Rectal smooth muscle tissue (tissue), 1 donor: Measurements from ENCODE around the gene GADD45G.
A peak's percentile ranks its signal among the peaks of the same experiment; 100 is the strongest.

ENCODE experiments used
- H3K27ac ChIP-seq: one replicate; pipeline ENCODE4 v1.7.0; 2013; ENCODE audit warnings: low read depth, low read length, inconsistent platforms
- H3K27me3 ChIP-seq: one replicate; pipeline ENCODE4 v1.7.0; 2013; ENCODE audit warnings: low read length; ENCODE audit not compliant: control insufficient read depth, insufficient read depth
- H3K36me3 ChIP-seq: one replicate; pipeline ENCODE4 v1.7.0; 2013; ENCODE audit warnings: low read length; ENCODE audit not compliant: control insufficient read depth, insufficient read depth
- H3K4me1 ChIP-seq: one replicate; pipeline ENCODE4 v1.7.0; 2013; ENCODE audit warnings: low read length; ENCODE audit not compliant: control insufficient read depth, insufficient read depth
- H3K4me3 ChIP-seq: one replicate; pipeline ENCODE4 v1.7.0; 2013; ENCODE audit warnings: low read length
- H3K9ac ChIP-seq: one replicate; pipeline ENCODE4 v1.7.0; 2013; ENCODE audit warnings: low read length

Gene GADD45G, protein sequence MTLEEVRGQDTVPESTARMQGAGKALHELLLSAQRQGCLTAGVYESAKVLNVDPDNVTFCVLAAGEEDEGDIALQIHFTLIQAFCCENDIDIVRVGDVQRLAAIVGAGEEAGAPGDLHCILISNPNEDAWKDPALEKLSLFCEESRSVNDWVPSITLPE

DNA sequence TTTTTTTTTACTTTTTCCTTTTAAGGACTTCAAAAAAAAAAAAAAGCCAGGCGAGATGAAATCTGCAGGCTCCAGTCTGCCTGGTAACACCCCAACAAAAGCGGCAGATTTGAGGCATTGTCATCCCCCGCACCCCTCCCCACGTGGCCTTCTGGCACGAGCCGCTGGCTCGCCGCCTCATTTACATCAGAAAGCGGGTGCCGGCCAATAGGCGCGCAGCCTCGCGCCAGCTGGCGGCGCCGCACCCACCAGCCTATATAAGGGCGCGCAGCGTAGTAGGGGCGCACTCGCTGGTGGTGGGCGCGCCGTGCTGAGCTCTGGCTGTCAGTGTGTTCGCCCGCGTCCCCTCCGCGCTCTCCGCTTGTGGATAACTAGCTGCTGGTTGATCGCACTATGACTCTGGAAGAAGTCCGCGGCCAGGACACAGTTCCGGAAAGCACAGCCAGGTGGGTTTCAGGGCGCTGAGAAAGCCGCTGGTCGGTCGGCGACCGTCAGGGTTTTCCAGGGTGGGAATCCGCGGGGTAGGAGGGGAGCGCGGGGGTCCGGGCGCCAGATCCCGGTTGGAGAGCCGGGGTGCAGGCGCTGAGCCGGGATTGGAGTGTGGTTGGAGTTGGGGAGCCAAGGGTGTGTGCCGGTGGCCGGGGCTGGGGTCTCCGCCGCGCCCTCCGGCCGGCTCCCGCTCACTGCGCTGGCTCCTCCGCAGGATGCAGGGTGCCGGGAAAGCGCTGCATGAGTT is at the start of gene GADD45G:
Gene GADD45G (plus strand): TSS at position 284 of the 736 bp plus-strand sequence. CDS start 110 bp downstream, at position 394.
- peak within 1 kb of the TSS; percentile 78 for H3K4me3 ChIP-seq
- H3K27me3 ChIP-seq: no peaks in the 10 kb centered on the region
- H3K27ac ChIP-seq: peak within 1 kb of the TSS; percentile 89
- H3K4me1 ChIP-seq: peaks cover 3% of the 10 kb centered on the region
- H3K9ac ChIP-seq: peak within 1 kb of the TSS; percentile 70
- H3K36me3 ChIP-seq: no peaks in the 10 kb centered on the region

DNA sequence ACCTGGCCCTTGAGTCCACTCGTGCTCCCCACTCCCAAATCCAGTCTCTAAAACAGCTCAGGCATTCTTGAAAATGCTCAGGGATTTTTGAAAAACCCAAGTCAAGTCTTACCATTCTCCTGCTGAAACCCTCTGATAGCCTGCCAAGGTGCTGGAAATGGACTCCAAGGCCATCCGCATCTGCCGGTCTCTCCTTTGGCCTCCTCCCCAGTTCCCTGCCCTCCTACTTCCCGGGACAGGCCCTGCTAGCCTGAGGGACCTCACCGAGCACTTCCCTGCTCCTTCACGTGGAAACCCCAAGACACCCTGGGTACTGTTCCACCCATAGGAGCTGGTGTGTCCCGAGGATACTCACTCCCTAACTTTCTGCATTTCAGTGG is 49.8 kb upstream of the GADD45G start:
- no peak overlapping the region for H3K27ac ChIP-seq
- no peaks in the 10 kb centered on the region for H3K27me3 ChIP-seq
- H3K4me3 ChIP-seq: no peak overlapping the region
- H3K36me3 ChIP-seq: no peaks in the 10 kb centered on the region
- no peak overlapping the region for H3K9ac ChIP-seq
- H3K4me1 ChIP-seq: no peaks in the 10 kb centered on the region

DNA sequence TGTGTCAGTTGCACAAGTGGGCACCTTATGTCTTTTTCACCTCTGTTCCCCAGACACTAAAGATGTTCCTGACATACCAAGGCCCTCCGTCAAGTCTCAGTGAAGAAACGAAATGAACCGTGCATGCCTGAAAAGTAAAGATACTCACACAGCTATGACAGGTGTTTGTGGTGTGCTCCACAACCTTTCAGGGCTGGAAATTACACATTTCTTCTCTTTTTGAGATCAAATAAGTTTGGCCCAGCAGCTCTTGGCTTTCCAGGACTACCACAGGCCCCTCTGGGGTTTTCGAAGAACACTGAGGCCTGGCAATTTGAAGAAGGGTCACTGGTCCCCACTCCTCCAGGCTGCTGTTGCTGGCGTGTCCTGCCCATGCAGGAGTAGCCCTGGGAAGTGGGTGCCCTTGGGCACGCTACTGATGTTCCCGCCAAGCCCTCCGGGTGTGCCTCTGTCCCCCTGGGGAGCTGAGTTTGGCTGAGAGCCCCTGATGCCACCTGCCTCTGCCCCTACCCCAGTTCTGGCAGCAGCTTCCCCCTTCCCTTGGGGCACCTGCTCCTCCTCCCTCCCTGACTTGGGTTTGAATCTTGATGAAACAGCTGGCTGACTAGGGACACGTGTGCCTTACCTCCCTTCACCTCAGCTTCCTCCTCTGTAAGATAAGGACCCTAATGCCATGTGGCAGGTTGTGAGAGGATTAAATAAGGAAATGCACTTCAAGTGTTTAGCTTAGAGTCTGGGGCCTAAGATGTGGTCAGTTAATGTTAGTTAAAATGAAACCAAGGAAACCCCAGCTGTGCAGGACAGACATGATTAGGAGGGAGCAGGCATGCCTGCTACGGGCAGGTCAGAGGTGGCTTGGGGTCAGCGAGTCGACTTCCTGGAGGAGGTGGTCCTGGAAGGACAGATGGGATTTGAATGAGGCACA is 49.1 kb upstream of the GADD45G start:
- Histone ChIP-seq H3K9ac (no peak overlapping the region), H3K27ac (no peak overlapping the region), H3K36me3 (no peaks in the 10 kb centered on the region), H3K4me3 (no peak overlapping the region), H3K27me3 (no peaks in the 10 kb centered on the region), H3K4me1 (no peaks in the 10 kb centered on the region)

DNA sequence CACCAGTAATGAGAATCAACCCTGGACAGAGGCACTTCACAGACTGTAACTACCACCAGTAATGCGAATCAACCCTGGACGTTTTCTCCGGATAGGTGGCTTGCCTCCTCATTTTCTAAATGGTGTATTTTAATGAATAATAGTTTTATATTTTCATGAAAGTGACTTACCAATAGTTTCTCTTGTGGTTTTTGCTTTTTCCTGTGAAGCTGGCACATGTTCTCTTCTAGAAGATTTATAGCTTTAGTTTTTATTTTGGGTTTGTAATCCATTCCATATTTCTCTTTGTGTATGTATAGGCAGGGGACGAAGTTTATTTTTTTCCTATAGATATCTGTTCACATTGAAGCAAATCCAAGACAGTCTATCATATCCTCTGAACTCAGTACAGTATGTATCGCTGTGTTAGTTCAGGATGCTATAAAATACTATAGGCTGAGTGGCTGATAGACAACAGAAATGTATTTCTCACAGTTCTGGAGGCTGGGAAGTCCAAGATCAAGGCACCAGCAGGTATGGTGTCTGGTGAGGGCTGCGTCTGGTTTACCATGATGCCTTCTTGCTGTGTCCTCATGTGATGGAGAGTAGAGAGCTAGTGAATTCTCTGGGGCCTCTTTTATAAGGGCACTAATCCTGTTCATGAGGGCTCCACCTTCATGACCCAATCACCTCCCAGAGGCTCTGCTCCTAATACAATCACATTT is 46.5 kb upstream of the GADD45G start:
- no peaks in the 10 kb centered on the region for H3K27me3 ChIP-seq
- H3K27ac ChIP-seq: no peak overlapping the region
- H3K36me3 ChIP-seq: no peaks in the 10 kb centered on the region
- H3K9ac ChIP-seq: no peak overlapping the region
- H3K4me1 ChIP-seq: no peaks in the 10 kb centered on the region
- H3K4me3 ChIP-seq: no peak overlapping the region

DNA sequence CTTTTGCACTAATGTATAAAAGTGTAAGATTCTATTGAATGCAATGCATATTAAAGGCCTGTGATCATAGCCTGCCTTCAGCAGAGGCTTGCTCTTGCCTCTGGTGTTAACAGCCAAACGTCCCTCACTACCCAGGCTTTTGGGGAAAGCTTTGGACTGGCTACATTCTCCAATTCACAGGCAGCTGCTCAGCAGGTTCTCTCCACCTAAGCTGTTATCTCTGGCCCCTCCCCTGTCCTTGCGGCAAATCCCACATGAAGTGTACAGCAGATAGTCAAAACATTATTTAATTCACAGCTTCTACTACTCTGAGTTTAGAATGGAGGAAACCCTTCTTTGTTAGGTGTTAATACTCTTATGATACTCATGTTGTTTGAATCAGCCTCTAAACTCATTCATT is 45.9 kb upstream of the GADD45G start:
- H3K36me3 ChIP-seq: no peaks in the 10 kb centered on the region
- H3K27ac ChIP-seq: no peak overlapping the region
- H3K27me3 ChIP-seq: no peaks in the 10 kb centered on the region
- H3K9ac ChIP-seq: no peak overlapping the region
- no peaks in the 10 kb centered on the region for H3K4me1 ChIP-seq
- no peak overlapping the region for H3K4me3 ChIP-seq

DNA sequence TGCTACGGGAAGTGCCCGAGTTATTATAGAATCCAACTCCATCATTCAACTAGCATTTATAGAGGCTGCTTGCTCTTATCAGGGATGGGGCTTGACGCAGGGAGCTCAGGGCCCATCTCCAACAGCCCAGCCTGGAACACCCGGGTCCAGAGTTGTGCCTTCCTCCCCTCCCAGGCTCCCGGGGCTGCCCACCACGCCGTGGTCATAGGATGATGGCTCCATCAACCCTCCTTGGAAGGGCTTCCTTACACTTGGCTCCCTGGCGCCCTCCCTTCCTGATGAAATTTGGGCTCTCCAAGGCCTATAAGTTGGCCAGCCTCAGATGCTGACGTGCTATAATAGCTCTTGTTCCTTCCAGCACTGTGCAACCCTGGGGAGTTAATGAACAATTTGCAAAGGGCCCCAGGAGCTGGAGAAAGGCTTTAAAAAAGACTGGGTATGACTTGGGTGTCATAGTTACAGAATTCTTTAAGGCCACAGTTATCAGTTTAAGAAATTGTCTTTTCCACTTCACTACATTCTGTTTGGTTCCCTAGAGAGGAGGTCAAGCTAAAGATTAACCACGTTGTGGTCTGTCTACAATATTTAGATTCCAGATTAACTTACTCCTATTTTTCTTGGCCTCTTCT is 42.5 kb upstream of the GADD45G start:
- H3K27ac ChIP-seq: no peak overlapping the region

DNA sequence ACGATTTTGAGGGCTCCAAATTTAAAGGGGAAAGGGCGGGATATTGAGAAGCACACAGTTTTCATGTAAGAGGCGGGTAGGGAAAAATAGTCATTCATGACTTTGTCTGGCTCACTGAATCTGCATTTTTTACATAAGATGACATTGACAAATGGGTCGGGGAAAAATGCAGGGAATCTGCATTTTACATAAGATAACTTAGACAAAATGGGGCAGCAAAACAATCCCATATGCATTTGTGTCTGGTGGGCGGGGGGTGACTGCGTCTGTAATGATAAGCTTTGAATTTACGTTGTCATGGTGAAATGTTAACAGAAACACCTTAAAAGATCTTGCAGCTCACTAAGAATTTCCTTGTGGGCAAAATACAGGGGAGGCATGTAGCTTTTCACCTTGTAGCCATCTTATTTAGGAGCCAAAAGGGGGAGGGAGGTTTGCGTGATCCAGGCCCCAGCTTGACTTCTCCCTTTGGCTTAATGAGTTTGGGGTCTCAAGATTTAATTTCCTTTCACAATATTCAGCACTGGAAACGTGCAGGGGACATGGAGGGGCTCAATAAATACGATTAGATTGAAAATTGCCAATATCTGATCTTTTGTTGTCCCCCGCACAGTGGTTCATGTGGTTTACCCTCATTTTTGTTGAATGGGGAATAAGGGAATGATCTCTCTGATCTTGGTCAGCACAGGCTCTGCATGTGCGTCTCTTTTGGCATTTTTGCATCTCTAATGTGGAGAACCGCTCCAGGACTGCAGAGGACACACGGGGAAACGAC is 41.1 kb upstream of the GADD45G start:
- no peak overlapping the region for H3K4me3 ChIP-seq
- no peak overlapping the region for H3K27ac ChIP-seq
- H3K9ac ChIP-seq: no peak overlapping the region
- H3K4me1 ChIP-seq: no peaks in the 10 kb centered on the region
- no peaks in the 10 kb centered on the region for H3K36me3 ChIP-seq
- peaks cover 2% of the 10 kb centered on the region for H3K27me3 ChIP-seq

More for the DNA sequence above, 42.5 kb upstream of the GADD45G start:
- no peaks in the 10 kb centered on the region for H3K36me3 ChIP-seq
- H3K4me3 ChIP-seq: no peak overlapping the region
- no peaks in the 10 kb centered on the region for H3K4me1 ChIP-seq
- no peak overlapping the region for H3K9ac ChIP-seq
- H3K27me3 ChIP-seq: peaks cover 2% of the 10 kb centered on the region

DNA sequence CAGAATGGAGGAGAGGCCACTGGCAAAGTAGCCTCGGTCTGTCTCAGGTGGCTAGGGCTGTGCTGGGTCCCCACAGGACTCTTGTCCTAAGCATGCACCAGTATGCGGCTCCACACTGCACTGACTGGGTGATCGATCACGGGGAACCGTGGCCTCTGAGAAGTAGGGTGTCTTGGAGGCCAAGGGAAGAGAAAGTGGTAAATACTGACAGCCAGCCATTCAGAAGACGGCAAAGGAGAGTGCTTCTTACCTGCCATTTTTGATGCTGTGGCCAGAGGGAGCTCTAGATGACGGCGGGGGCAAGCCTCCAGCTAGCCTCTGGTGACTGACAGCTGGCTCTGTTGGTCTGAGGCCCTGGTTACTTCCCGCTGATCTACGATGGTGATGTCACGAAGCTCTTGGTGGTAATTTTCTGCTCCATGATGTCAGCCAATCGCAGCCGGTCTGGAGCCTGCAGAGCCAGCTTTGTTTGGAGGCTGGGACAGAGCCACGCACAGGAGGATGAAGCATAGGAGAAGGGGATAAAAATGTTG is 40.4 kb upstream of the GADD45G start:
- Histone ChIP-seq H3K27me3 (peaks cover 2% of the 10 kb centered on the region), H3K27ac (no peak overlapping the region), H3K4me1 (no peaks in the 10 kb centered on the region), H3K4me3 (no peak overlapping the region), H3K36me3 (no peaks in the 10 kb centered on the region), H3K9ac (no peak overlapping the region)

DNA sequence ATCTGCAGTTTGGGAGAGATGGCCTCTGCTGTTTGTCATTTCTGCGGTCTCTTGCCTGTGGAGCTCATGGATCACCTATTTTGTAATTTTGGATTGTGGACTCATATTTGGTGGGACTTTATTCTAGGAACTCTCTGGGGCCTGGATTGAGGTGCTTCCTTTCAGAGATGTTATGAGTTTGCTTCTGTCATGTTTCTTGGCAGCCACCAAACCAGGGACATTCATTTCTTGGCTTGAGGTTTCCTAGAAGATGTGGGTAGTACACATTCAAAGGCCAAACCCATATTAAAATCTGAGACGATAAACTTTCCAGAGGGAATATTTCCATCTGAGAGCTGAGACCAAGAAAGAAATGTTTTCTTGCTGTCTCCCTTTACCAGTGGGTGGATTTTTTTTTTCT is 37.2 kb upstream of the GADD45G start:
- Histone ChIP-seq H3K4me3 (no peak overlapping the region), H3K9ac (no peak overlapping the region), H3K27me3 (peaks cover 2% of the 10 kb centered on the region), H3K36me3 (no peaks in the 10 kb centered on the region), H3K4me1 (no peaks in the 10 kb centered on the region), H3K27ac (no peak overlapping the region)

DNA sequence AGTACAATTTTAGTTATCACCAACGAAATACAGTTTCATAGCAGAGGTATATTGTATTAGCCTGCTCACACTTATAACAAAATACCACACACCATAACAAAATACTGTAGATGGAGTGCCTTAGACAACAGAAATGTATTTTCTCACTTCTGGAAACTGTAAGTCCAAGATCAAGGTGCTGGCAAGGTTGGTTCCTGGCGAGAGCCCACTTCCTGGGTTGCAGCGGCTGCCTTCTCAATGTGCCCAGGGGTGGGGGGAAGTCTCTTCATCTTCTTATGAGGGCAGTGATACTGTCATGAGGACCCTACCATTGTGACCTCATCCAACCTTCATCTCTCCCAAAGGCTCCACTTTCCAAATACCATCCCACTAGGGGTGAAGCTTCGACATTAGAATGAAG is 30.5 kb upstream of the GADD45G start:
- Histone ChIP-seq H3K4me3 (no peak overlapping the region), H3K9ac (no peak overlapping the region), H3K27me3 (no peaks in the 10 kb centered on the region), H3K36me3 (no peaks in the 10 kb centered on the region), H3K27ac (no peak overlapping the region), H3K4me1 (no peaks in the 10 kb centered on the region)

DNA sequence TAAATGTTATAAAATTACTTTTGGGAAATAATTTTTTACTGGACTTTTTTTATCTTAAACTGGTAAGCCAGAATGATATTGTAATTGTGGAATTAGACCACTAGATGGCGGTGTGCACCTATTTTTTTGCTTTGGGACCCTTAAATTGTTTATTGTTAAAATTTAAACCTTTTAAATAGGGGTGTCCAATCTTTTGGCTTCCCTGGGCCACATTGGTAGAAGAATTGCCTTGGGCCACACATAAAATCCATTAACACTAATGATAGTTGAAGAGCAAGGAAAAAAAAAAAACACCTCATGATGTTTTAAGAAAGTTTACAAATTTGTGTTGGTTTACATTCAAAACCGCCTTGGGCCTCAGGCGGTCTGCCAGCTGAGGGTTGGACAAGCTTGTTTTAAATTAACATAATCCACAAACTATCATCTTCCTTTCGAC is 28.4 kb upstream of the GADD45G start:
- Histone ChIP-seq H3K27ac (no peak overlapping the region), H3K36me3 (no peaks in the 10 kb centered on the region), H3K9ac (no peak overlapping the region), H3K4me1 (no peaks in the 10 kb centered on the region), H3K4me3 (no peak overlapping the region), H3K27me3 (no peaks in the 10 kb centered on the region)
